H9 (cell line): ENCODE data around the gene TOR1AIP1. TPM values are rescaled to one million over a fixed set of nuclear protein-coding genes. Genes with fewer than 3 reads are reported as not detected.

ENCODE experiments used
- DNase-seq: peaks from one replicate; pipeline ENCODE4 v3.0.0-alpha.2; 2017
- H2AFZ ChIP-seq: one replicate; pipeline ENCODE4 v1.6.1; 2013; ENCODE audit warnings: mild to moderate bottlenecking, low read length, control low read depth, moderate library complexity
- H2AK5ac ChIP-seq: 2 replicates; pipeline ENCODE4 v1.6.1; 2013; ENCODE audit warnings: low read length, control low read depth, mixed read lengths; ENCODE audit not compliant: insufficient read length
- H2BK120ac ChIP-seq: one replicate; pipeline ENCODE4 v1.6.1; 2013; ENCODE audit warnings: low read depth, mild to moderate bottlenecking, low read length, control low read depth, inconsistent platforms; ENCODE audit not compliant: poor library complexity, severe bottlenecking
- H2BK12ac ChIP-seq: 2 replicates; pipeline ENCODE4 v1.6.1; 2013; ENCODE audit warnings: low read length, control low read depth, mixed read lengths, low read depth; ENCODE audit not compliant: insufficient read length
- H2BK15ac ChIP-seq: 2 replicates; pipeline ENCODE4 v1.6.1; 2013; ENCODE audit warnings: low read depth, low read length, control low read depth
- H2BK20ac ChIP-seq: one replicate; pipeline ENCODE4 v1.6.1; 2013; ENCODE audit warnings: low read depth, mild to moderate bottlenecking, low read length, control low read depth, inconsistent platforms; ENCODE audit not compliant: poor library complexity, severe bottlenecking
- H2BK5ac ChIP-seq: 2 replicates; pipeline ENCODE4 v1.6.1; 2013; ENCODE audit warnings: low read length, control low read depth, mixed read lengths; ENCODE audit not compliant: insufficient read length
- H3K14ac ChIP-seq: 2 replicates; pipeline ENCODE4 v1.6.1; 2013; ENCODE audit warnings: low read length, control low read depth; ENCODE audit not compliant: insufficient read depth
- H3K18ac ChIP-seq: 2 replicates; pipeline ENCODE4 v1.6.1; 2013; ENCODE audit warnings: low read depth, mild to moderate bottlenecking, mixed read lengths, low read length, control low read depth; ENCODE audit not compliant: insufficient read length
- H3K23ac ChIP-seq: 2 replicates; pipeline ENCODE4 v1.6.1; 2013; ENCODE audit warnings: low read length, control low read depth, mixed read lengths, low read depth; ENCODE audit not compliant: insufficient read length
- H3K23me2 ChIP-seq: 2 replicates; pipeline ENCODE4 v1.6.1; 2013; ENCODE audit warnings: low read depth, mild to moderate bottlenecking, mixed read lengths, low read length, control low read depth; ENCODE audit not compliant: insufficient read length, poor library complexity, severe bottlenecking
- H3K27ac ChIP-seq: 2 replicates; pipeline ENCODE4 v1.5.1; 2013; ENCODE audit warnings: low read length, control low read depth, mixed read lengths, low read depth; ENCODE audit not compliant: insufficient read length
- H3K27me3 ChIP-seq: 2 replicates; pipeline ENCODE4 v1.6.1; 2013; ENCODE audit warnings: low read length, control low read depth, inconsistent platforms; ENCODE audit not compliant: insufficient read depth
- H3K4ac ChIP-seq: 2 replicates; pipeline ENCODE4 v1.6.1; 2013; ENCODE audit warnings: low read depth, mild to moderate bottlenecking, control low read depth, inconsistent platforms, low read length, moderate library complexity
- H3K4me1 ChIP-seq: 2 replicates; pipeline ENCODE4 v1.6.1; 2013; ENCODE audit warnings: low read length, control low read depth, inconsistent platforms; ENCODE audit not compliant: insufficient read depth
- H3K4me2 ChIP-seq: 2 replicates; pipeline ENCODE4 v1.6.1; 2013; ENCODE audit warnings: low read length, control low read depth, mixed read lengths; ENCODE audit not compliant: insufficient read length, insufficient read depth
- H3K56ac ChIP-seq: 2 replicates; pipeline ENCODE4 v1.6.1; 2013; ENCODE audit warnings: low read depth, mild to moderate bottlenecking, mixed read lengths, low read length, control low read depth; ENCODE audit not compliant: insufficient read length
- H3K79me1 ChIP-seq: 2 replicates; pipeline ENCODE4 v1.6.1; 2013; ENCODE audit warnings: low read depth, mild to moderate bottlenecking, moderate library complexity, low read length, control low read depth, inconsistent platforms; ENCODE audit not compliant: insufficient read depth, poor library complexity, severe bottlenecking
- H3K79me2 ChIP-seq: 2 replicates; pipeline ENCODE4 v1.6.1; 2013; ENCODE audit warnings: low read length, control low read depth, inconsistent platforms; ENCODE audit not compliant: insufficient read depth
- H3K9ac ChIP-seq: 2 replicates; pipeline ENCODE4 v1.6.1; 2013; ENCODE audit warnings: low read length, control low read depth, mixed read lengths; ENCODE audit not compliant: insufficient read length; ENCODE audit errors: extremely low read depth
- H3K9me3 ChIP-seq: one replicate; pipeline ENCODE4 v1.6.1; 2013; ENCODE audit warnings: low read depth, low read length, inconsistent platforms; ENCODE audit not compliant: control insufficient read depth
- H3T11ph ChIP-seq: one replicate; pipeline ENCODE4 v1.6.1; 2013; ENCODE audit warnings: mild to moderate bottlenecking, low read length, control low read depth, inconsistent platforms
- H4K20me1 ChIP-seq: one replicate; pipeline ENCODE4 v1.6.1; 2013; ENCODE audit not compliant: control insufficient read depth, insufficient read length, insufficient read depth
- H4K5ac ChIP-seq: 2 replicates; pipeline ENCODE4 v1.6.1; 2013; ENCODE audit warnings: low read depth, mild to moderate bottlenecking, mixed read lengths, low read length, control low read depth; ENCODE audit not compliant: insufficient read length
- H4K8ac ChIP-seq: replicated peaks from 2 replicates; pipeline ENCODE4 v1.6.1; 2013; ENCODE audit warnings: low read length, control low read depth, mixed read lengths, low read depth; ENCODE audit not compliant: insufficient read length
- H4K91ac ChIP-seq: 2 replicates; pipeline ENCODE4 v1.6.1; 2013; ENCODE audit warnings: low read depth, mild to moderate bottlenecking, moderate library complexity, mixed read lengths, low read length, control low read depth; ENCODE audit not compliant: insufficient read length
- H3K27ac Mint-ChIP-seq, 3 experiments: 2 replicates in 2 of 3; 3 replicates in 1 of 3; pipeline ENCODE4 v1.8.0; 2020 to 2021; ENCODE audit warnings: mixed read lengths in 3 of 3, mild to moderate bottlenecking in 1 of 3, moderate library complexity in 1 of 3
- H3K27me3 Mint-ChIP-seq: 2 replicates; pipeline ENCODE4 v1.8.0; 2021; ENCODE audit warnings: low read depth, mild to moderate bottlenecking, moderate library complexity, mixed read lengths
- H3K36me3 Mint-ChIP-seq, 3 experiments: 2 replicates in 2 of 3; 3 replicates in 1 of 3; pipeline ENCODE4 v1.8.0; 2020 to 2021; ENCODE audit warnings: low read depth in 3 of 3, mixed read lengths in 3 of 3; ENCODE audit not compliant: insufficient read depth in 1 of 3
- H3K4me1 Mint-ChIP-seq, 2 experiments: 2 replicates each; pipeline ENCODE4 v1.8.0; 2020; ENCODE audit warnings: mixed read lengths in 2 of 2
- H3K4me3 Mint-ChIP-seq, 2 experiments: 2 replicates in 1 of 2; 3 replicates in 1 of 2; pipeline ENCODE4 v1.8.0; 2020 to 2021; ENCODE audit warnings: mild to moderate bottlenecking in 2 of 2, mixed read lengths in 2 of 2, moderate library complexity in 1 of 2
- H3K9me3 Mint-ChIP-seq, 2 experiments: 2 replicates in 1 of 2; 3 replicates in 1 of 2; pipeline ENCODE4 v1.8.0; 2020; ENCODE audit warnings: mild to moderate bottlenecking in 2 of 2, mixed read lengths in 2 of 2, moderate library complexity in 1 of 2
- WGBS: extraction: QIAGEN DNeasy Blood & Tissue Kit; methylation state at CpG from one replicate; pipeline ENCODE4 v1.1.7; 2013; ENCODE audit warnings: missing lambda C conversion rate, low lambda C conversion rate, mixed read lengths; ENCODE audit not compliant: insufficient read length; ENCODE audit errors: extremely low coverage; 5-methylcytosine and 5-hydroxymethylcytosine counted together
- total RNA-seq: library from RNA; stranded (reverse); gene quantifications from 2 replicates; pipeline ENCODE4 v1.2.1, GENCODE V29; 2021
- TF ChIP-seq, protein P1 (sequence below): fragments of 200-600 bp; sonication (generic); conservative IDR thresholded peaks from 3 replicates; pipeline ENCODE4 v1.8.0; 2021; ENCODE audit warnings: antibody characterized with exemption, mild to moderate bottlenecking

TOR1AIP1 gene
- total RNA-seq, 1 experiment from 2014 or later: 25.5 TPM

GRCh38 chr1:179968284-179968993, 86.4 kb downstream of the TOR1AIP1 start:
- Histone ChIP-seq H3K79me1 (peaks cover 11% of the 10 kb centered on the region), H3K4ac (no peak overlapping the region), H2BK120ac (no peak overlapping the region), H3K27me3 (no peaks in the 10 kb centered on the region), H2BK12ac (no peak overlapping the region), H3K4me2 (no peak overlapping the region), H3K23ac (no peak overlapping the region), H4K5ac (no peak overlapping the region), H3K23me2 (no peaks in the 10 kb centered on the region), H2AFZ (no peak overlapping the region), H3K27ac (no peak overlapping the region), H2BK20ac (no peak overlapping the region), H2BK15ac (no peak overlapping the region), H3K18ac (no peak overlapping the region), H2AK5ac (no peak overlapping the region), H4K91ac (no peak overlapping the region), H3K56ac (no peak overlapping the region), H4K8ac (no peak overlapping the region), H2BK5ac (no peak overlapping the region), H3T11ph (no peak overlapping the region), H3K9me3 (no peaks in the 10 kb centered on the region), H3K79me2 (peaks cover 7% of the 10 kb centered on the region; the same call in 1 of the 2 replicates), H3K9ac (no peak overlapping the region), H3K4me1 (no peaks in the 10 kb centered on the region), H4K20me1 (no peaks in the 10 kb centered on the region), H3K14ac (no peak overlapping the region; the same call in 1 of the 2 replicates)
- H3K27ac Mint-ChIP-seq: peak overlapping the region in 2 of 3 experiments; percentile 31 to 59; a peak in 4 of 7 replicates
- DNase-seq: no peak
- H3K4me1 Mint-ChIP-seq: peaks cover 19 to 20% of the 10 kb centered on the region in 2 experiments
- WGBS: no CpG with 5 or more reads among the region's 6 CpGs
- no peaks in the 10 kb centered on the region for H3K9me3 Mint-ChIP-seq
- H3K36me3 Mint-ChIP-seq: peaks cover 0 to 9% (median 5%) of the 10 kb centered on the region in 3 experiments; a peak in 5 of 7 replicates
- TF ChIP-seq, protein P1, sequence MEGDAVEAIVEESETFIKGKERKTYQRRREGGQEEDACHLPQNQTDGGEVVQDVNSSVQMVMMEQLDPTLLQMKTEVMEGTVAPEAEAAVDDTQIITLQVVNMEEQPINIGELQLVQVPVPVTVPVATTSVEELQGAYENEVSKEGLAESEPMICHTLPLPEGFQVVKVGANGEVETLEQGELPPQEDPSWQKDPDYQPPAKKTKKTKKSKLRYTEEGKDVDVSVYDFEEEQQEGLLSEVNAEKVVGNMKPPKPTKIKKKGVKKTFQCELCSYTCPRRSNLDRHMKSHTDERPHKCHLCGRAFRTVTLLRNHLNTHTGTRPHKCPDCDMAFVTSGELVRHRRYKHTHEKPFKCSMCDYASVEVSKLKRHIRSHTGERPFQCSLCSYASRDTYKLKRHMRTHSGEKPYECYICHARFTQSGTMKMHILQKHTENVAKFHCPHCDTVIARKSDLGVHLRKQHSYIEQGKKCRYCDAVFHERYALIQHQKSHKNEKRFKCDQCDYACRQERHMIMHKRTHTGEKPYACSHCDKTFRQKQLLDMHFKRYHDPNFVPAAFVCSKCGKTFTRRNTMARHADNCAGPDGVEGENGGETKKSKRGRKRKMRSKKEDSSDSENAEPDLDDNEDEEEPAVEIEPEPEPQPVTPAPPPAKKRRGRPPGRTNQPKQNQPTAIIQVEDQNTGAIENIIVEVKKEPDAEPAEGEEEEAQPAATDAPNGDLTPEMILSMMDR: no peak
- H3K27me3 Mint-ChIP-seq: no peaks in the 10 kb centered on the region
- no peak overlapping the region for H3K4me3 Mint-ChIP-seq
